ENCODE results near the gene UNC93B1. TPM values are rescaled to one million over a fixed set of nuclear protein-coding genes. Genes with fewer than 3 reads are reported as not detected.
A peak's percentile ranks its signal among the peaks of the same experiment; 100 is the strongest.

Gene UNC93B1
- total and polyA plus RNA-seq, 2 of the 13 experiments (the other 11 are each of a cell fraction or from before 2014, with no cell fraction given), result 8.8 to 18.9 TPM

- TF ChIP-seq ZXDC (CRISPR knock-in tag; IDR thresholded peaks at IDR 0.05) (no peak), HCFC1 (IDR thresholded peaks at IDR 0.05; ENCODE audit: low read depth, low read length) (no peak), ZBTB8A (CRISPR knock-in tag; IDR thresholded peaks at IDR 0.05; ENCODE audit: borderline replicate concordance, low read depth) (no peak), SRY (CRISPR knock-in tag; IDR thresholded peaks at IDR 0.05) (no peak), KLF9 (CRISPR knock-in tag; IDR thresholded peaks at IDR 0.05; ENCODE audit: low read depth) (no peak), PCBP1 (IDR thresholded peaks at IDR 0.05; ENCODE audit: borderline replicate concordance, low read depth, low read length) (no peak), PHF20 (CRISPR knock-in tag; IDR thresholded peaks at IDR 0.05) (no peak), HNF4G (IDR thresholded peaks at IDR 0.05; ENCODE audit: borderline replicate concordance, low read depth, low read length) (no peak), HNF4G (CRISPR knock-in tag; IDR thresholded peaks at IDR 0.05; ENCODE audit: borderline replicate concordance, low read depth) (0 out of 2 replicates have a peak, but pooled peaks have one; percentile 43), ZNF512 (CRISPR knock-in tag; IDR thresholded peaks at IDR 0.05) (no peak), WIZ (CRISPR knock-in tag; IDR thresholded peaks at IDR 0.05) (no peak), ATF2 (CRISPR knock-in tag; IDR thresholded peaks at IDR 0.05) (no peak), NBN (conservative IDR thresholded peaks at IDR 0.05) (no peak), ARID3A (IDR thresholded peaks at IDR 0.05; ENCODE audit: low read depth, low read length) (no peak), SRSF1 (optimal IDR thresholded peaks at IDR 0.05; ENCODE audit: low read depth, low read length) (no peak), HMGXB3 (CRISPR knock-in tag; IDR thresholded peaks at IDR 0.05; ENCODE audit: borderline replicate concordance) (no peak), DR1 (CRISPR knock-in tag; IDR thresholded peaks at IDR 0.05) (no peak)
These were observed 36.4 kb upstream of the UNC93B1 start (continued) for GRCh38 chr11:68040101-68040956.
